Superior temporal gyrus (tissue), 1 donor: ENCODE results near the gene CFLAR.

ENCODE experiments used
- DNase-seq: peaks from one replicate; pipeline ENCODE4 v3.0.0-alpha.2; 2016; ENCODE audit errors: extremely low spot score

The CFLAR gene

GRCh38 chr2:201216918-201217317, 101.0 kb downstream of the CFLAR start:
- DNase-seq: no peak

GRCh38 chr2:201218780-201219179, 102.8 kb downstream of the CFLAR start:
- DNase-seq: no peak

- no peak for DNase-seq
These were observed 103.5 kb downstream of the CFLAR start for GRCh38 chr2:201219328-201220096.

GRCh38 chr2:201220102-201220570, 104.2 kb downstream of the CFLAR start:
- DNase-seq: no peak

GRCh38 chr2:201223089-201224073, 107.4 kb downstream of the CFLAR start:
- no peak for DNase-seq
